H1 (cell line): ENCODE data around the gene TAF3. TPM values are rescaled to one million over a fixed set of nuclear protein-coding genes. Genes with fewer than 3 reads are reported as not detected.

Experiments
- CTCF ChIA-PET: fragments of 300-600 bp; sonication (Branson Sonifier 250); formaldehyde crosslinking; loops from one replicate; lab custom pipeline; 2021; ENCODE audit not compliant: partially characterized antibody; lab: Charles Lee
- POLR2A ChIA-PET: fragments of 300-600 bp; sonication (Branson Sonifier 250); formaldehyde crosslinking; loops from one replicate; lab custom pipeline; 2021; ENCODE audit warnings: inconsistent platforms; ENCODE audit not compliant: partially characterized antibody; lab: Charles Lee
- DNase-seq, 2 experiments: peaks; one replicate each; pipeline versions ENCODE4 v3.0.0 to v3.0.0-alpha.2; 2010 to 2022; ENCODE audit warnings: low spot score in 2 of 2, low read depth in 1 of 2, mixed read lengths in 1 of 2
- FAIRE-seq: peaks from 2 replicates; lab custom pipeline; 2011; peaks lifted over from hg19 to GRCh38; lab: Jason Lieb, UNC
- H2AFZ ChIP-seq: 2 replicates; pipeline ENCODE4 v1.8.1; 2012; ENCODE audit warnings: low read length, inconsistent platforms
- H2AK5ac ChIP-seq: 2 replicates; pipeline ENCODE4 v1.6.1; 2013; ENCODE audit warnings: low read depth, low read length
- H2BK120ac ChIP-seq: replicated peaks from 2 replicates; pipeline ENCODE3; 2013; ENCODE audit warnings: low read depth, low read length, inconsistent platforms
- H2BK12ac ChIP-seq: 2 replicates; pipeline ENCODE4 v1.6.1; 2013; ENCODE audit warnings: low read depth, low read length
- H2BK15ac ChIP-seq: 2 replicates; pipeline ENCODE4 v1.6.1; 2013; ENCODE audit warnings: low read length
- H2BK20ac ChIP-seq: 2 replicates; pipeline ENCODE4 v1.6.1; 2013; ENCODE audit warnings: low read length
- H2BK5ac ChIP-seq: 2 replicates; pipeline ENCODE4 v1.6.1; 2013; ENCODE audit warnings: low read depth, low read length
- H3K14ac ChIP-seq: 2 replicates; pipeline ENCODE4 v1.6.1; 2013; ENCODE audit warnings: inconsistent platforms; ENCODE audit not compliant: insufficient read length
- H3K18ac ChIP-seq: 2 replicates; pipeline ENCODE4 v1.6.1; 2013; ENCODE audit warnings: low read length; ENCODE audit errors: extremely low read depth
- H3K23ac ChIP-seq: 2 replicates; pipeline ENCODE4 v1.6.1; 2013; ENCODE audit warnings: inconsistent platforms; ENCODE audit not compliant: insufficient read length
- H3K23me2 ChIP-seq: 2 replicates; pipeline ENCODE4 v1.6.1; 2013; ENCODE audit warnings: low read depth, low read length
- H3K27ac ChIP-seq: 2 replicates; pipeline ENCODE4 v1.6.1; 2011; ENCODE audit warnings: low read depth, low read length, inconsistent platforms
- H3K27me3 ChIP-seq, 4 experiments: replicated peaks in 1 of 4; 1 replicate in 1 of 4; 2 replicates in 3 of 4; pipeline versions ENCODE4 v1.6.1 to v1.8.1; 2011 to 2013; ENCODE audit warnings: low read length in 3 of 4, mild to moderate bottlenecking in 3 of 4, inconsistent platforms in 2 of 4, mixed read lengths in 2 of 4, moderate library complexity in 1 of 4; ENCODE audit not compliant: control insufficient read depth in 3 of 4, insufficient read depth in 3 of 4; ENCODE audit errors: extremely low read depth in 1 of 4
- H3K36me3 ChIP-seq, 4 experiments: 2 replicates each; pipeline versions ENCODE4 v1.6.1 to v1.8.1; 2011 to 2013; ENCODE audit warnings: mild to moderate bottlenecking in 4 of 4, low read length in 3 of 4, moderate library complexity in 2 of 4, control low read depth in 1 of 4, inconsistent platforms in 1 of 4; ENCODE audit not compliant: insufficient read depth in 4 of 4, control insufficient read depth in 2 of 4
- H3K4ac ChIP-seq: replicated peaks from 2 replicates; pipeline ENCODE3; 2013; ENCODE audit warnings: low read length, low read depth, mixed read lengths, inconsistent platforms; ENCODE audit not compliant: insufficient read length
- H3K4me1 ChIP-seq, 4 experiments: replicated peaks in 1 of 4; 1 replicate in 1 of 4; 2 replicates in 3 of 4; pipeline versions ENCODE4 v1.6.1 to v1.8.1; 2011 to 2013; ENCODE audit warnings: low read length in 3 of 4, inconsistent platforms in 2 of 4, mixed read lengths in 1 of 4; ENCODE audit not compliant: insufficient read depth in 4 of 4, control insufficient read depth in 3 of 4
- H3K4me2 ChIP-seq, 2 experiments: 2 replicates each; pipeline versions ENCODE4 v1.6.1 to v1.8.1; 2011 to 2013; ENCODE audit warnings: low read depth in 2 of 2, low read length in 2 of 2, control low read depth in 1 of 2, inconsistent platforms in 1 of 2, mild to moderate bottlenecking in 1 of 2; ENCODE audit not compliant: insufficient read depth in 1 of 2
- H3K4me3 ChIP-seq, 4 experiments: fragments of 200-600, 300-600 bp in 1 of 4; sonication (generic), shearing (Covaris generic), sonication (Bioruptor Twin) in 1 of 4; 2 replicates each; pipeline versions ENCODE4 v1.5.1 to v1.8.1; 2011 to 2016; ENCODE audit warnings: low read length in 4 of 4, low read depth in 3 of 4, control low read depth in 2 of 4, inconsistent platforms in 2 of 4, mild to moderate bottlenecking in 2 of 4, mixed read lengths in 1 of 4, moderate library complexity in 1 of 4; ENCODE audit not compliant: insufficient read depth in 2 of 4; ENCODE audit errors: extremely low read depth in 1 of 4
- H3K56ac ChIP-seq: replicated peaks from 2 replicates; pipeline ENCODE3; 2013; ENCODE audit warnings: low read depth, mild to moderate bottlenecking, mixed read lengths, low read length, inconsistent platforms; ENCODE audit not compliant: insufficient read length
- H3K79me1 ChIP-seq: 2 replicates; pipeline ENCODE4 v1.6.1; 2013; ENCODE audit warnings: low read depth, low read length, control low read depth
- H3K79me2 ChIP-seq, 2 experiments: 2 replicates each; pipeline versions ENCODE4 v1.6.1 to v1.8.1; 2012 to 2013; ENCODE audit warnings: low read length in 2 of 2, mild to moderate bottlenecking in 2 of 2, inconsistent platforms in 1 of 2; ENCODE audit not compliant: insufficient read depth in 2 of 2, control insufficient read depth in 1 of 2
- H3K9ac ChIP-seq, 4 experiments: replicated peaks in 1 of 4; 1 replicate in 1 of 4; 2 replicates in 3 of 4; pipeline versions ENCODE4 v1.6.1 to v1.8.1; 2011 to 2013; ENCODE audit warnings: low read depth in 3 of 4, low read length in 3 of 4, control low read depth in 2 of 4, mild to moderate bottlenecking in 2 of 4, moderate library complexity in 2 of 4, inconsistent platforms in 1 of 4; ENCODE audit errors: extremely low read depth in 1 of 4
- H3K9me3 ChIP-seq, 2 experiments: 2 replicates each; pipeline versions ENCODE4 v1.6.1 to v1.8.1; 2012 to 2013; ENCODE audit warnings: mild to moderate bottlenecking in 2 of 2, moderate library complexity in 2 of 2, control low read depth in 1 of 2, inconsistent platforms in 1 of 2, low read depth in 1 of 2, low read length in 1 of 2, mixed read lengths in 1 of 2; ENCODE audit not compliant: insufficient read depth in 2 of 2
- H4K20me1 ChIP-seq, 2 experiments: replicated peaks in 1 of 2; 2 replicates each; pipeline versions ENCODE3 to v1.8.1; 2011 to 2013; ENCODE audit warnings: inconsistent platforms in 2 of 2, low read length in 2 of 2, mild to moderate bottlenecking in 1 of 2; ENCODE audit not compliant: insufficient read depth in 2 of 2, control insufficient read depth in 1 of 2
- H4K5ac ChIP-seq: 2 replicates; pipeline ENCODE4 v1.6.1; 2013; ENCODE audit warnings: low read length, low read depth, mixed read lengths, inconsistent platforms; ENCODE audit not compliant: insufficient read length
- H4K8ac ChIP-seq: 2 replicates; pipeline ENCODE4 v1.8.0; 2013; ENCODE audit warnings: mild to moderate bottlenecking, moderate library complexity, low read length, inconsistent platforms; ENCODE audit not compliant: insufficient read depth; ENCODE audit errors: extremely low read depth
- H4K91ac ChIP-seq: replicated peaks from 2 replicates; pipeline ENCODE3; 2013; ENCODE audit warnings: low read length, mixed read lengths, inconsistent platforms; ENCODE audit not compliant: insufficient read length
- ASH2L ChIP-seq: fragments of 200-600, 300-600 bp; sonication (generic); IDR thresholded peaks from one replicate; pipeline ENCODE4 v1.7.1; 2017; ENCODE audit warnings: low read length
- CTBP2 ChIP-seq: IDR thresholded peaks from 2 replicates; pipeline ENCODE4 v1.7.0; 2011; ENCODE audit warnings: borderline replicate concordance, mild to moderate bottlenecking, moderate library complexity, mixed read lengths, low read length; ENCODE audit not compliant: insufficient read depth, insufficient read length
- JUN ChIP-seq: IDR thresholded peaks from 2 replicates; pipeline ENCODE4 v1.6.1; 2011; ENCODE audit warnings: low read depth, mild to moderate bottlenecking, improper control_type of control experiment, low read length
- KDM1A ChIP-seq: fragments of 200-600, 300-600 bp; sonication (generic); IDR thresholded peaks from 2 replicates; pipeline ENCODE4 v1.7.1; 2016; ENCODE audit warnings: mild to moderate bottlenecking, low read length, borderline replicate concordance
- NANOG ChIP-seq: IDR thresholded peaks from 2 replicates; pipeline ENCODE4 v1.6.1; 2011; ENCODE audit warnings: low read length, low read depth, mild to moderate bottlenecking, inconsistent platforms; ENCODE audit not compliant: insufficient read depth, poor library complexity, severe bottlenecking
- SRF ChIP-seq: IDR thresholded peaks from 2 replicates; pipeline ENCODE4 v1.6.1; 2011; ENCODE audit warnings: mild to moderate bottlenecking, low read depth, low read length, moderate library complexity
- TAF7 ChIP-seq: optimal IDR thresholded peaks from 2 replicates; pipeline ENCODE3; 2011; ENCODE audit warnings: low read depth, mild to moderate bottlenecking, inconsistent platforms, low read length, moderate library complexity, borderline replicate concordance
- WGBS, 2 experiments: shearing (Covaris generic) in 1 of 2; methylation state at CpG; one replicate each; pipeline versions ENCODE4 v1.1.6 to v1.1.7; 2013 to 2015; ENCODE audit warnings: low lambda C conversion rate in 2 of 2, mixed read lengths in 2 of 2, inconsistent platforms in 1 of 2, low coverage in 1 of 2, missing lambda C conversion rate in 1 of 2; ENCODE audit not compliant: insufficient replicate concordance in 2 of 2, insufficient coverage in 1 of 2, insufficient read length in 1 of 2; ENCODE audit errors: extremely low coverage in 1 of 2, missing lambda C conversion rate in 1 of 2; 5-methylcytosine and 5-hydroxymethylcytosine counted together
- polyA plus RNA-seq, 7 experiments: library from polyadenylated mRNA; depleted of rRNA in 3 of 7; stranded (reverse) in 5 of 7; unstranded in 2 of 7; fragments of >200 nt in 5 of 7; fragments of 200-250 nt in 2 of 7; gene quantifications; 1 replicate in 5 of 7; 2 replicates in 1 of 7; 4 replicates in 1 of 7; pipeline versions ENCODE4 v1.2.1 to v1.2.3, GENCODE V29; 2011 to 2013; ENCODE audit warnings: missing spikeins in 2 of 7, mixed read lengths in 2 of 7
- total RNA-seq: library from RNA; stranded (reverse); fragmentation: NEBNext Ultra II Directional; extraction: Animal tissue kit (Norgen Biotek cat#: 25700); gene quantifications from 2 replicates; pipeline ENCODE4 v1.2.1, GENCODE V29; 2021

Gene TAF3
- total and polyA plus RNA-seq, 2 of the 8 experiments (the other 6 are each of a cell fraction or from before 2014, with no cell fraction given) = 1.5 to 11.2 TPM

DNA sequence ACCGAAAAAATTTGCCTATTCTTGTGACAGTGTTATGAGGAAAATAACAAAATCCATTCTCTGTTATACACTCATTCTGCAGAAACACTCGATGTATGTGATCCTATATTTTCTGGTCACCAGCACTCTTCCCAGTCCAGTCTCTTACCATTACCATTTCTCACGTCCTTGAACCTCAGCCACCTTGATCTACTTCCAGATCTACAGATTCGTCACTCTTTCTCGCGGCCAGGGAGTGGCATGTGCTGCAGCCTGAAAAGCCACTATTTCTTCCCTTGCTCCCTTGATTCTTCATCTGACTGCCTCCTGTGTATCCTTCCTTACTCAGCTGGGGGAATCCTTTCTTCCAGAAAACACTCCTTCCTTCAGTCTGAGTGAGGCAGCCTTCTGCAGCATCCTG is 14.1 kb upstream of the TAF3 start:
- no peak for FAIRE-seq
- H2BK20ac ChIP-seq = no peak overlapping the region
- no peak overlapping the region for H4K91ac ChIP-seq
- no peak overlapping the region for H2BK120ac ChIP-seq
- H2BK15ac ChIP-seq = no peak overlapping the region
- H3K23me2 ChIP-seq = no peaks in the 10 kb centered on the region
- H2AFZ ChIP-seq = no peak overlapping the region
- ChIA-PET CTCF (interaction anchor here (1.5 kb wide), 1 partner anchor 12 kb away, joined by 4 read pairs; no protein-coding TSS in a partner anchor), POLR2A (no interaction called here)
- H4K20me1 ChIP-seq = peaks cover 0 to 3% of the 10 kb centered on the region in 2 experiments
- no peak overlapping the region for H2BK12ac ChIP-seq
- H3K4me3 ChIP-seq = no peak overlapping the region
- no peaks in the 10 kb centered on the region for H3K79me2 ChIP-seq
- H3K23ac ChIP-seq = no peak overlapping the region
- DNase-seq = no peak
- no peak overlapping the region for H3K4me2 ChIP-seq
- H4K5ac ChIP-seq = no peak overlapping the region
- peaks cover 13 to 79% (median 57%) of the 10 kb centered on the region in 4 experiments for H3K36me3 ChIP-seq
- no peak overlapping the region for H3K14ac ChIP-seq
- no peak overlapping the region for H3K18ac ChIP-seq
- H3K9me3 ChIP-seq = no peaks in the 10 kb centered on the region
- no peaks in the 10 kb centered on the region for H3K79me1 ChIP-seq
- H3K27me3 ChIP-seq = peaks cover 0 to 1% (median 0%) of the 10 kb centered on the region in 4 experiments; a peak in 1 of 7 replicates
- no peak overlapping the region for H4K8ac ChIP-seq
- H3K27ac ChIP-seq = no peak overlapping the region
- H3K56ac ChIP-seq = no peak overlapping the region
- H3K4ac ChIP-seq = no peak overlapping the region
- TF ChIP-seq KDM1A (no peak), JUN (no peak), ASH2L (no peak), TAF7 (no peak), CTBP2 (no peak), SRF (no peak), NANOG (no peak)
- TF ChIP-seq, all 59 proteins: peak for 0
- no peak overlapping the region for H2AK5ac ChIP-seq
- 95% methylated on average over 6 of the region's 6 CpGs; no CpG with 5 or more reads in 1 of the 2 experiments for WGBS, 2 experiments
- no peak overlapping the region for H2BK5ac ChIP-seq
- H3K9ac ChIP-seq = no peak overlapping the region
- H3K4me1 ChIP-seq = no peaks in the 10 kb centered on the region
